Measurements from ENCODE around the gene FZD2.
A peak's percentile ranks its signal among the peaks of the same experiment; 100 is the strongest.
"Not testable (repeated sequence)": the region's sequence is repeated elsewhere in the genome, so short reads cannot be mapped to it uniquely, and the experiment has no call there.

The FZD2 gene

GRCh38 chr17:44556832-44557606, at the start of gene FZD2:
TSS of gene FZD2 (plus strand) at chr17:44557484. CDS start at chr17:44557689, 205 bp downstream.
- no peaks in the 10 kb centered on the region for H3K27me3 ChIP-seq (ENCODE audit: low read length)
- H3K27ac ChIP-seq (ENCODE audit: low read depth, low read length), result peak within 1 kb of the TSS; percentile 63
- H3K9me3 ChIP-seq (ENCODE audit: insufficient read depth, low read length), result no peaks in the 10 kb centered on the region
- peak within 1 kb of the TSS; percentile 92 for H2AFZ ChIP-seq (ENCODE audit: low read depth, low read length, severe bottlenecking)
- H3K9me2 ChIP-seq (replicated peaks; ENCODE audit: insufficient read depth, low read length), result no peaks in the 10 kb centered on the region
- H3K9ac ChIP-seq (ENCODE audit: low read length), result peak within 1 kb of the TSS; percentile 56
- H3K79me2 ChIP-seq (ENCODE audit: insufficient read depth, low read length), result no peaks in the 10 kb centered on the region
- peak within 1 kb of the TSS; percentile 90 for H3K4me2 ChIP-seq (ENCODE audit: low read depth, low read length, poor library complexity, severe bottlenecking)
- TF ChIP-seq CTCF (IDR thresholded peaks at IDR 0.05; ENCODE audit: insufficient read depth, low read length, poor library complexity, severe bottlenecking) (no peak), EZH2phosphoT487 (conservative IDR thresholded peaks at IDR 0.05; ENCODE audit: low read length) (no peak)
- no peaks in the 10 kb centered on the region; the same call in 1 of the 2 replicates for H3F3A ChIP-seq (ENCODE audit: insufficient read depth)
- H3K36me3 ChIP-seq (ENCODE audit: low read length), result no peaks in the 10 kb centered on the region
- H4K20me1 ChIP-seq (ENCODE audit: low read depth, low read length), result no peaks in the 10 kb centered on the region
- peak within 1 kb of the TSS; percentile 60 for H3K4me3 ChIP-seq (ENCODE audit: insufficient read depth, low read length, poor library complexity, severe bottlenecking)

GRCh38 chr17:44511241-44512134, 45.8 kb upstream of the FZD2 start:
- H3K4me2 ChIP-seq (ENCODE audit: low read depth, low read length, poor library complexity, severe bottlenecking), result peak overlapping the region; percentile 4
- H3K9ac ChIP-seq (ENCODE audit: low read length); H3K36me3 ChIP-seq (ENCODE audit: low read length); H3K9me2 ChIP-seq (replicated peaks; ENCODE audit: insufficient read depth, low read length); H3K27me3 ChIP-seq (ENCODE audit: low read length); H3K9me3 ChIP-seq (ENCODE audit: insufficient read depth, low read length); H3K79me2 ChIP-seq (ENCODE audit: insufficient read depth, low read length); H3F3A ChIP-seq (ENCODE audit: insufficient read depth); H4K20me1 ChIP-seq (ENCODE audit: low read depth, low read length); H2AFZ ChIP-seq (ENCODE audit: low read depth, low read length, severe bottlenecking); H3K27ac ChIP-seq (ENCODE audit: low read depth, low read length); H3K4me3 ChIP-seq (ENCODE audit: insufficient read depth, low read length, poor library complexity, severe bottlenecking): not testable (repeated sequence)

GRCh38 chr17:44518032-44518431, 39.3 kb upstream of the FZD2 start:
- H3F3A ChIP-seq (ENCODE audit: insufficient read depth), result no peaks in the 10 kb centered on the region
- H3K4me2 ChIP-seq (ENCODE audit: low read depth, low read length, poor library complexity, severe bottlenecking), result no peak overlapping the region
- no peaks in the 10 kb centered on the region for H4K20me1 ChIP-seq (ENCODE audit: low read depth, low read length)
- no peak overlapping the region for H3K4me3 ChIP-seq (ENCODE audit: insufficient read depth, low read length, poor library complexity, severe bottlenecking)
- no peaks in the 10 kb centered on the region for H3K36me3 ChIP-seq (ENCODE audit: low read length)
- H3K9ac ChIP-seq (ENCODE audit: low read length), result no peak overlapping the region
- H3K27ac ChIP-seq (ENCODE audit: low read depth, low read length), result no peak overlapping the region
- TF ChIP-seq CTCF (IDR thresholded peaks at IDR 0.05; ENCODE audit: insufficient read depth, low read length, poor library complexity, severe bottlenecking) (no peak), EZH2phosphoT487 (conservative IDR thresholded peaks at IDR 0.05; ENCODE audit: low read length) (no peak)
- H3K9me2 ChIP-seq (replicated peaks; ENCODE audit: insufficient read depth, low read length), result no peaks in the 10 kb centered on the region
- no peak overlapping the region for H2AFZ ChIP-seq (ENCODE audit: low read depth, low read length, severe bottlenecking)
- H3K79me2 ChIP-seq (ENCODE audit: insufficient read depth, low read length), result no peaks in the 10 kb centered on the region
- H3K9me3 ChIP-seq (ENCODE audit: insufficient read depth, low read length), result no peaks in the 10 kb centered on the region
- H3K27me3 ChIP-seq (ENCODE audit: low read length), result no peaks in the 10 kb centered on the region

All from SU-DHL-6 (cell line).